NCI-H526 (cell line): ENCODE measurements around the gene SENP2.

ENCODE experiments used
- DNase-seq, 2 experiments: peaks; one replicate each; lab custom pipeline; 2025; lab: John Stamatoyannopoulos, UW

SENP2 gene

DNA sequence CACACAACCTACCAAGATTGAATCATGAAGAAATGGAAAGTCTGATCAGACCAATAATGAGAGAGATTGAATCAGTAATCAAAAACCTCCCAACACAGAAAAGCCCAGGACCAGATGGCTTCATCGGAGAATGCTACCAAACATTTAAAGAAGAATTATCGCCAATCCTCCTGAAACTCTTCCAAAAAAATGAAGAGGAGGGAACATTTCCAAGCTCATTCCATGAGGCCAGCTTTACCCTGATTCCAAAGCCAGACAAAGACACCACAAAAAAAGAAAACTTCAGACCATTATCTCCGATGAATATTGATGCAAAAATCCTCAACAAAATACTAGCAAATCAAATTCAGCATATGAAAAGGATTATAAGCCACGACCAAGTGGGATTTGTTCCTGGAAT, 94.1 kb downstream of the SENP2 start:
- DNase-seq: no peak
